HCT116 (cell line): Measurements from ENCODE around the gene ZNF620.

ENCODE experiments used
- EGR1 ChIP-seq: IDR thresholded peaks from 2 replicates; pipeline ENCODE4 v1.6.1; 2012; ENCODE audit warnings: low read depth
- JUND ChIP-seq: IDR thresholded peaks from 2 replicates; pipeline ENCODE4 v1.6.1; 2012
- POLR2A ChIP-seq: IDR thresholded peaks from 2 replicates; pipeline ENCODE4 v1.7.0; 2011; ENCODE audit warnings: borderline replicate concordance; ENCODE audit not compliant: insufficient read depth, insufficient read length; ENCODE audit errors: extremely low read depth
- POLR2AphosphoS5 ChIP-seq: IDR thresholded peaks from 2 replicates; pipeline ENCODE4 v1.6.1; 2011; ENCODE audit warnings: mild to moderate bottlenecking, low read depth, low read length, moderate library complexity
- RAD21 ChIP-seq: IDR thresholded peaks from 2 replicates; pipeline ENCODE4 v1.6.1; 2012; ENCODE audit warnings: low read depth, mild to moderate bottlenecking
- SIN3A ChIP-seq: IDR thresholded peaks from 2 replicates; pipeline ENCODE4 v1.6.1; 2012; ENCODE audit warnings: low read depth
- ZBTB33 ChIP-seq: IDR thresholded peaks from 2 replicates; pipeline ENCODE4 v1.6.1; 2011; ENCODE audit warnings: mild to moderate bottlenecking, low read length, moderate library complexity; ENCODE audit not compliant: insufficient replicate concordance; ENCODE audit errors: extremely low read depth

- TF ChIP-seq SIN3A (no peak), JUND (no peak), RAD21 (no peak), POLR2A (no peak), POLR2AphosphoS5 (no peak), ZBTB33 (no peak), EGR1 (no peak)
Measured at GRCh38 chr3:40557575-40558161, 51.8 kb downstream of the ZNF620 start.
